Esophagus muscularis mucosa (tissue), 4 donors: ENCODE results near the gene ELMO3.

Source experiments
- CTCF ChIP-seq, 3 experiments: fragments of 200-600 bp in 2 of 3; fragments of 450-650 bp in 1 of 3; sonication (generic) in 2 of 3; IDR thresholded peaks; one replicate each; pipeline ENCODE4 v1.5.1; 2017 to 2019; ENCODE audit warnings: antibody characterized with exemption in 3 of 3, mild to moderate bottlenecking in 2 of 3, moderate library complexity in 1 of 3
- EP300 ChIP-seq: sonication (generic); formaldehyde crosslinking; IDR thresholded peaks from one replicate; pipeline ENCODE4 v1.6.1; 2017; ENCODE audit warnings: antibody characterized with exemption
- POLR2A ChIP-seq: fragments of 450-650 bp; IDR thresholded peaks from one replicate; pipeline ENCODE4 v1.6.1; 2017; ENCODE audit warnings: antibody characterized with exemption, moderate library complexity, mild to moderate bottlenecking, low read depth

- TF ChIP-seq POLR2A = no peak
- no peak for TF ChIP-seq EP300
- no peak for TF ChIP-seq CTCF (IDR thresholded peaks at IDR 0.05)
Observed at GRCh38 chr16:67204076-67204475, 5.1 kb downstream of the ELMO3 start.
